ENCODE results near the gene THAP4. TPM values are rescaled to one million over a fixed set of nuclear protein-coding genes. Genes with fewer than 3 reads are reported as not detected.

The THAP4 gene
- total RNA-seq, 1 donor from 2014 or later: 46.0 TPM

DNA sequence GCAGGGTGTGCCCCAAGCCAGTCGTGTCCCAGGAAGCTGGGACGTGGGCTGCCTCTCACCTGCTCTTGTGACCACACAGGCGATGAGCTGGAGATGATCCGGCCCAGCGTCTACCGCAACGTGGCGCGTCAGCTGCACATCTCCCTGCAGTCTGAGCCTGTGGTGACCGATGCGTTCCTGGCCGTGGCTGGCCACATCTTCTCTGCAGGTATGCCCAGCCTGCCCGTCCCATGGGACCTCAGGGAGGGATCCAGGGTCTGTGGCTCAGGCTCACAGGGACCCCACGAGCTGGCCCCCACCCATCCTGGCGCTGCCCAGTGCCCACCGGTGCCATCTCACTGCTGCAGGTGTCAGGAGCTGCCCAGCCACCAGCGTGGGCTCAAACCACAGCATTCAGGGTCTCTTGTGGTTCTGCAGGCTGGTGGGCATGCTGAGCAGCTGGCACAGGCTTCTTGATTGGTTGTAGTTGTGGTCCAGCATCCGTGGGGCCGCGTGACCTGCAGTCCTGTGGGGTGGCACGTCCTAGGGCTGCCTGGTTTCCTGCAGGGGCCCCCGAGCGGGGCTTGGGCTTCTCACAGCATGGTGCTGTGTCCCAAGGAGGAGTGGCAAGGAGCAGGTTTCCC lies 74.6 kb downstream of the THAP4 start:
- Histone ChIP-seq H3K4me2 (ENCODE audit: low read length) (peak overlapping the region; percentile 54), H4K20me1 (ENCODE audit: insufficient read depth, low read length) (peaks cover 65% of the 10 kb centered on the region), H3K27ac (ENCODE audit: low read depth, low read length) (no peak overlapping the region), H3K36me3 (ENCODE audit: insufficient read depth, low read length) (no peaks in the 10 kb centered on the region), H3K79me2 (ENCODE audit: insufficient read depth, low read length) (peaks cover 47% of the 10 kb centered on the region), H3K9ac (ENCODE audit: low read length) (no peak overlapping the region), H3K27me3 (ENCODE audit: insufficient read depth, low read length) (no peaks in the 10 kb centered on the region), H2AFZ (ENCODE audit: low read depth, low read length) (no peak overlapping the region), H3K4me3 (ENCODE audit: insufficient read depth, low read depth, low read length) (no peak overlapping the region), H3K9me3 (ENCODE audit: insufficient read depth, low read depth, low read length) (no peaks in the 10 kb centered on the region), H3K4me1 (ENCODE audit: insufficient read depth, low read length) (peaks cover 25% of the 10 kb centered on the region)
- H3K9me3 Mint-ChIP-seq (ENCODE audit: unreplicated experiment): peaks cover 1% of the 10 kb centered on the region
- TF ChIP-seq, protein P1, sequence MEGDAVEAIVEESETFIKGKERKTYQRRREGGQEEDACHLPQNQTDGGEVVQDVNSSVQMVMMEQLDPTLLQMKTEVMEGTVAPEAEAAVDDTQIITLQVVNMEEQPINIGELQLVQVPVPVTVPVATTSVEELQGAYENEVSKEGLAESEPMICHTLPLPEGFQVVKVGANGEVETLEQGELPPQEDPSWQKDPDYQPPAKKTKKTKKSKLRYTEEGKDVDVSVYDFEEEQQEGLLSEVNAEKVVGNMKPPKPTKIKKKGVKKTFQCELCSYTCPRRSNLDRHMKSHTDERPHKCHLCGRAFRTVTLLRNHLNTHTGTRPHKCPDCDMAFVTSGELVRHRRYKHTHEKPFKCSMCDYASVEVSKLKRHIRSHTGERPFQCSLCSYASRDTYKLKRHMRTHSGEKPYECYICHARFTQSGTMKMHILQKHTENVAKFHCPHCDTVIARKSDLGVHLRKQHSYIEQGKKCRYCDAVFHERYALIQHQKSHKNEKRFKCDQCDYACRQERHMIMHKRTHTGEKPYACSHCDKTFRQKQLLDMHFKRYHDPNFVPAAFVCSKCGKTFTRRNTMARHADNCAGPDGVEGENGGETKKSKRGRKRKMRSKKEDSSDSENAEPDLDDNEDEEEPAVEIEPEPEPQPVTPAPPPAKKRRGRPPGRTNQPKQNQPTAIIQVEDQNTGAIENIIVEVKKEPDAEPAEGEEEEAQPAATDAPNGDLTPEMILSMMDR (IDR thresholded peaks at IDR 0.05; ENCODE audit: insufficient read depth, low read depth, low read length): no peak
- TF ChIP-seq EZH2 (IDR thresholded peaks at IDR 0.05; ENCODE audit: insufficient read depth, low read length): no peak
- DNase-seq (ENCODE audit: low read depth) (no peak), FAIRE-seq (no peak)
- no peaks in the 10 kb centered on the region for H3K27me3 Mint-ChIP-seq (ENCODE audit: low read depth, unreplicated experiment)
- H3K4me1 Mint-ChIP-seq (ENCODE audit: low read depth, unreplicated experiment): peaks cover 12% of the 10 kb centered on the region
- no peak overlapping the region for H3K27ac Mint-ChIP-seq (ENCODE audit: unreplicated experiment)
- H3K4me3 Mint-ChIP-seq (ENCODE audit: unreplicated experiment): peak overlapping the region; percentile 50
- peaks cover 1% of the 10 kb centered on the region for H3K36me3 Mint-ChIP-seq (ENCODE audit: low read depth, unreplicated experiment)

DNA sequence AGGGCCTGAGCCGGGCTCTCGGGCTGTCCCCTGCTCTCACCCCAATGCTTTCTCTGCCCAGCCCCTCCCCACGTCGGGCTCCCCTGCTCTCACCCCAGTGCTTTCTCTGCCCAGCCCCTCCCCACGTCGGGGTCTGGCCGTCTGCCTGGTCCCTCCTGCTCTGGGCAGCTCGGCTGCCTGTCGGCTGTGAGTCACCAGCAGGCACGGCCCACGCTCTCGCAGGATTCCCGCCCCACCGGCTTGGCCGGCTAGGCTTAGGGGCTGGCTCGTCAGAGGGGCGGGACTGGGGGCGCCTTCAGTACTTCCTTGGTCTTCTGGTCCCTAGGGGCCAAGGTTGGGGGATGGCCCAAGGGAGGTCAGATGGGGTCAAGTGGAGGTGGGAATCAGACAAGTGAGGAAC lies 75.1 kb downstream of the THAP4 start:
- TF ChIP-seq EZH2 (IDR thresholded peaks at IDR 0.05; ENCODE audit: insufficient read depth, low read length): no peak
- TF ChIP-seq, protein P1 (IDR thresholded peaks at IDR 0.05; ENCODE audit: insufficient read depth, low read depth, low read length): no peak
- peaks cover 12% of the 10 kb centered on the region for H3K4me1 Mint-ChIP-seq (ENCODE audit: low read depth, unreplicated experiment)
- Histone ChIP-seq H3K4me1 (ENCODE audit: insufficient read depth, low read length) (peaks cover 25% of the 10 kb centered on the region), H3K79me2 (ENCODE audit: insufficient read depth, low read length) (peaks cover 47% of the 10 kb centered on the region), H3K36me3 (ENCODE audit: insufficient read depth, low read length) (no peaks in the 10 kb centered on the region), H2AFZ (ENCODE audit: low read depth, low read length) (no peak overlapping the region), H3K27ac (ENCODE audit: low read depth, low read length) (no peak overlapping the region), H3K9ac (ENCODE audit: low read length) (no peak overlapping the region), H4K20me1 (ENCODE audit: insufficient read depth, low read length) (peaks cover 60% of the 10 kb centered on the region), H3K4me3 (ENCODE audit: insufficient read depth, low read depth, low read length) (no peak overlapping the region), H3K27me3 (ENCODE audit: insufficient read depth, low read length) (no peaks in the 10 kb centered on the region), H3K9me3 (ENCODE audit: insufficient read depth, low read depth, low read length) (no peaks in the 10 kb centered on the region), H3K4me2 (ENCODE audit: low read length) (peak overlapping the region; percentile 54)
- H3K36me3 Mint-ChIP-seq (ENCODE audit: low read depth, unreplicated experiment): peaks cover 1% of the 10 kb centered on the region
- no peaks in the 10 kb centered on the region for H3K27me3 Mint-ChIP-seq (ENCODE audit: low read depth, unreplicated experiment)
- H3K27ac Mint-ChIP-seq (ENCODE audit: unreplicated experiment): no peak overlapping the region
- DNase-seq (ENCODE audit: low read depth) (peak; percentile 66), FAIRE-seq (no peak)
- peak overlapping the region; percentile 71 for H3K4me3 Mint-ChIP-seq (ENCODE audit: unreplicated experiment)
- peaks cover 1% of the 10 kb centered on the region for H3K9me3 Mint-ChIP-seq (ENCODE audit: unreplicated experiment)

DNA sequence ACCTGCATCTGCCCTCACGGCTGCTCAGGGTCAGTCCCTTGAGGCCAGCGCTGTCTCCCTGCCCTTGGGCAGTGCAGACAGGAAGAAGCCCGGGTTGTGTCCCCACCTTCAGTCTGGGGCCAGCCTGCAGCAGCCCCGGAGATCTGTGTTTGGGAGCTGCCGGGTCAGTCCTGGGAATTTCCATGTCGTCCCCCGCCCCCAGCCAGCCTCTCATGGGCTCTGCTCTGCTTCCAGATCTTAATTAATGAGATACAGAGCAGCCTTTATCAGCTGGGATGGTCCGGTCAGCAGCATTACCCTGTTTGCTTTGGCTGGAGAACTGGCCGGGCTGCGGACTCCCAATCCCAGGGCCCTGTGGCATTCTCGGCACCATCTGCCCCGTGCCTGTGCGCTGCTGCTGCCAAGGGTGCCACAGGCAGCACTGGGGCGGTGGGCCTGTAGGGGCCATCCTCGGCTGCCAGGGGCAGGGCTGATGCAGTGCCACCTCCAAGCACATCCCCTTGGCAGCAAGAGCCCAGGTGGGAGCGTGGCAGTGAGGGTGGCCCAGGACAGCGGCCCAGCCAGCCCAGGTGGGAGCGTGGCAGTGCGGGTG lies 76.0 kb downstream of the THAP4 start:
- Histone ChIP-seq H3K9me3 (ENCODE audit: insufficient read depth, low read depth, low read length) (no peaks in the 10 kb centered on the region), H3K27me3 (ENCODE audit: insufficient read depth, low read length) (no peaks in the 10 kb centered on the region), H3K4me2 (ENCODE audit: low read length) (peak overlapping the region; percentile 91), H4K20me1 (ENCODE audit: insufficient read depth, low read length) (peaks cover 55% of the 10 kb centered on the region), H3K9ac (ENCODE audit: low read length) (peak overlapping the region; percentile 80), H3K27ac (ENCODE audit: low read depth, low read length) (no peak overlapping the region), H3K4me3 (ENCODE audit: insufficient read depth, low read depth, low read length) (peak overlapping the region; percentile 3), H3K79me2 (ENCODE audit: insufficient read depth, low read length) (peaks cover 47% of the 10 kb centered on the region), H2AFZ (ENCODE audit: low read depth, low read length) (no peak overlapping the region), H3K36me3 (ENCODE audit: insufficient read depth, low read length) (no peaks in the 10 kb centered on the region), H3K4me1 (ENCODE audit: insufficient read depth, low read length) (peaks cover 25% of the 10 kb centered on the region)
- Mint-ChIP-seq H3K36me3 (ENCODE audit: low read depth, unreplicated experiment) (peaks cover 1% of the 10 kb centered on the region), H3K27me3 (ENCODE audit: low read depth, unreplicated experiment) (no peaks in the 10 kb centered on the region), H3K27ac (ENCODE audit: unreplicated experiment) (no peak overlapping the region), H3K4me3 (ENCODE audit: unreplicated experiment) (peak overlapping the region; percentile 90), H3K4me1 (ENCODE audit: low read depth, unreplicated experiment) (peaks cover 12% of the 10 kb centered on the region), H3K9me3 (ENCODE audit: unreplicated experiment) (peaks cover 1% of the 10 kb centered on the region)
- TF ChIP-seq, protein P1 (IDR thresholded peaks at IDR 0.05; ENCODE audit: insufficient read depth, low read depth, low read length): no peak
- no peak for TF ChIP-seq EZH2 (IDR thresholded peaks at IDR 0.05; ENCODE audit: insufficient read depth, low read length)
- peak; percentile 38 for DNase-seq (ENCODE audit: low read depth)
- FAIRE-seq: no peak
